A673 (cell line): Measurements from ENCODE around the gene DLG4. TPM values are rescaled to one million over a fixed set of nuclear protein-coding genes. Genes with fewer than 3 reads are reported as not detected.
A peak's percentile ranks its signal among the peaks of the same experiment; 100 is the strongest.

Source experiments
- BruUV-seq: library from RNA; stranded (reverse); fragments of 400-500 nt; replicated peaks from 2 replicates; lab custom pipeline; 2021; lab: Mats Ljungman, UMichigan
- CTCF ChIA-PET: fragments of 300-600 bp; sonication (Branson Sonifier 250); formaldehyde crosslinking; loops from one replicate; lab custom pipeline; 2022; ENCODE audit warnings: antibody characterized with exemption; lab: Charles Lee
- POLR2A ChIA-PET: fragments of 300-600 bp; sonication (Branson Sonifier 250); formaldehyde crosslinking; loops from one replicate; lab custom pipeline; 2022; ENCODE audit warnings: antibody characterized with exemption; ENCODE audit not compliant: low non-redundant PET; lab: Charles Lee
- DNase-seq: peaks from one replicate; pipeline ENCODE4 v3.0.0-alpha.2; 2015; ENCODE audit warnings: low spot score
- H3K27ac ChIP-seq: fragments of 200-600 bp; sonication (generic); 2 replicates; pipeline ENCODE4 v1.5.1; 2016; ENCODE audit warnings: mixed run types, low read depth, mild to moderate bottlenecking, mixed read lengths, antibody characterized with exemption, low read length; ENCODE audit not compliant: poor library complexity, severe bottlenecking
- H3K27me3 ChIP-seq: fragments of 200-600 bp; sonication (generic); replicated peaks from 2 replicates; pipeline ENCODE4 v1.6.1; 2017; ENCODE audit warnings: mixed run types, low read depth, mild to moderate bottlenecking, mixed read lengths, antibody characterized with exemption, low read length; ENCODE audit not compliant: insufficient read depth, poor library complexity
- H3K36me3 ChIP-seq: fragments of 200-600 bp; sonication (generic); 2 replicates; pipeline ENCODE4 v1.6.1; 2016; ENCODE audit warnings: mixed run types, mild to moderate bottlenecking, mixed read lengths, antibody characterized with exemption, low read length; ENCODE audit not compliant: insufficient read depth, poor library complexity, severe bottlenecking
- H3K4me1 ChIP-seq: fragments of 200-600 bp; sonication (generic); 2 replicates; pipeline ENCODE4 v1.6.1; 2017; ENCODE audit warnings: mixed run types, mild to moderate bottlenecking, mixed read lengths, antibody characterized with exemption, low read length; ENCODE audit not compliant: insufficient read depth, poor library complexity, severe bottlenecking
- H3K4me3 ChIP-seq: fragments of 200-600 bp; sonication (generic); 2 replicates; pipeline ENCODE4 v1.5.1; 2016; ENCODE audit warnings: low read depth, mixed run types, mild to moderate bottlenecking, mixed read lengths, low read length; ENCODE audit not compliant: poor library complexity, severe bottlenecking
- H3K9me3 ChIP-seq: fragments of 200-600 bp; sonication (generic); 2 replicates; pipeline ENCODE4 v1.6.1; 2016; ENCODE audit warnings: mixed run types, low read depth, mild to moderate bottlenecking, mixed read lengths, antibody characterized with exemption, low read length; ENCODE audit not compliant: poor library complexity, severe bottlenecking
- CTCF ChIP-seq: fragments of 300-800, 200-600 bp; sonication (generic); conservative IDR thresholded peaks from 2 replicates; pipeline ENCODE4 v1.5.1; 2017; ENCODE audit warnings: low read depth, mild to moderate bottlenecking, antibody characterized with exemption, low read length, moderate library complexity, mixed read lengths
- EZH2 ChIP-seq: fragments of 200-600 bp; sonication (generic); IDR thresholded peaks from 2 replicates; pipeline ENCODE4 v1.6.1; 2017; ENCODE audit warnings: borderline replicate concordance, low read depth, mild to moderate bottlenecking, mixed read lengths, antibody characterized with exemption, low read length; ENCODE audit not compliant: poor library complexity, severe bottlenecking
- intact Hi-C: fragments of 100-400 bp; cut with micrococcal nuclease; formaldehyde crosslinking; loops from one replicate; pipeline ENCODE4 v1.10.0; 2022; ENCODE audit not compliant: unreplicated experiment
- total RNA-seq: library from RNA; stranded (reverse); gene quantifications from 2 replicates; pipeline ENCODE4 v1.2.3, GENCODE V29; 2021

DLG4 gene
- total RNA-seq, 1 experiment from 2014 or later = 74.7 TPM

- no TSS peak for BruUV-seq
- Histone ChIP-seq H3K27ac (no peak overlapping the region), H3K4me1 (no peaks in the 10 kb centered on the region), H3K36me3 (peaks cover 61% of the 10 kb centered on the region), H3K27me3 (no peaks in the 10 kb centered on the region), H3K9me3 (no peaks in the 10 kb centered on the region), H3K4me3 (no peak overlapping the region)
- DNase-seq = no peak
- TF ChIP-seq CTCF = no peak
- TF ChIP-seq EZH2 = no peak
- CTCF ChIA-PET = no interaction called here
- intact Hi-C loops = no loop called here
- POLR2A ChIA-PET = no interaction called here
Observed at GRCh38 chr17:7195971-7196370, 23.7 kb downstream of the DLG4 start.

- intact Hi-C loops = no loop called here
- Histone ChIP-seq H3K27ac (no peak overlapping the region), H3K9me3 (no peaks in the 10 kb centered on the region), H3K27me3 (no peaks in the 10 kb centered on the region), H3K36me3 (peaks cover 60% of the 10 kb centered on the region), H3K4me1 (no peaks in the 10 kb centered on the region), H3K4me3 (no peak overlapping the region)
- POLR2A ChIA-PET = no interaction called here
- no TSS peak for BruUV-seq
- CTCF ChIA-PET = no interaction called here
- no peak for DNase-seq
- TF ChIP-seq EZH2 (no peak), CTCF (no peak)
Observed at GRCh38 chr17:7192271-7192937, 27.2 kb downstream of the DLG4 start.

GRCh38 chr17:7191571-7192270 lies 27.9 kb downstream of the DLG4 start:
- no peaks in the 10 kb centered on the region for H3K9me3 ChIP-seq
- TF ChIP-seq EZH2 (no peak), CTCF (no peak)
- ChIA-PET POLR2A (no interaction called here), CTCF (no interaction called here)
- no peak overlapping the region for H3K4me3 ChIP-seq
- no peaks in the 10 kb centered on the region for H3K27me3 ChIP-seq
- DNase-seq = peak; percentile 61
- intact Hi-C loops = no loop called here
- no peak overlapping the region for H3K27ac ChIP-seq
- peaks cover 53% of the 10 kb centered on the region for H3K36me3 ChIP-seq
- no TSS peak for BruUV-seq
- no peaks in the 10 kb centered on the region for H3K4me1 ChIP-seq
